ENCODE measurements around the gene HMMR. TPM values are rescaled to one million over a fixed set of nuclear protein-coding genes. Genes with fewer than 3 reads are reported as not detected.

The HMMR gene
- total RNA-seq, 1 donor from 2014 or later: 11.2 TPM

GRCh38 chr5:163506095-163506457 lies 45.6 kb downstream of the HMMR start:
- TF ChIP-seq, protein P1, sequence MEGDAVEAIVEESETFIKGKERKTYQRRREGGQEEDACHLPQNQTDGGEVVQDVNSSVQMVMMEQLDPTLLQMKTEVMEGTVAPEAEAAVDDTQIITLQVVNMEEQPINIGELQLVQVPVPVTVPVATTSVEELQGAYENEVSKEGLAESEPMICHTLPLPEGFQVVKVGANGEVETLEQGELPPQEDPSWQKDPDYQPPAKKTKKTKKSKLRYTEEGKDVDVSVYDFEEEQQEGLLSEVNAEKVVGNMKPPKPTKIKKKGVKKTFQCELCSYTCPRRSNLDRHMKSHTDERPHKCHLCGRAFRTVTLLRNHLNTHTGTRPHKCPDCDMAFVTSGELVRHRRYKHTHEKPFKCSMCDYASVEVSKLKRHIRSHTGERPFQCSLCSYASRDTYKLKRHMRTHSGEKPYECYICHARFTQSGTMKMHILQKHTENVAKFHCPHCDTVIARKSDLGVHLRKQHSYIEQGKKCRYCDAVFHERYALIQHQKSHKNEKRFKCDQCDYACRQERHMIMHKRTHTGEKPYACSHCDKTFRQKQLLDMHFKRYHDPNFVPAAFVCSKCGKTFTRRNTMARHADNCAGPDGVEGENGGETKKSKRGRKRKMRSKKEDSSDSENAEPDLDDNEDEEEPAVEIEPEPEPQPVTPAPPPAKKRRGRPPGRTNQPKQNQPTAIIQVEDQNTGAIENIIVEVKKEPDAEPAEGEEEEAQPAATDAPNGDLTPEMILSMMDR (IDR thresholded peaks at IDR 0.05; ENCODE audit: insufficient read depth, low read length, poor library complexity, severe bottlenecking): no peak
- H3K36me3 ChIP-seq (ENCODE audit: control insufficient read depth, insufficient read depth, low read length): no peaks in the 10 kb centered on the region
- DNase-seq (ENCODE audit: low read depth): no peak
- H3K27me3 ChIP-seq (ENCODE audit: control insufficient read depth, insufficient read depth, low read length): no peaks in the 10 kb centered on the region
- H3K4me3 ChIP-seq (ENCODE audit: low read depth, low read length): peak overlapping the region; percentile 82

DNA sequence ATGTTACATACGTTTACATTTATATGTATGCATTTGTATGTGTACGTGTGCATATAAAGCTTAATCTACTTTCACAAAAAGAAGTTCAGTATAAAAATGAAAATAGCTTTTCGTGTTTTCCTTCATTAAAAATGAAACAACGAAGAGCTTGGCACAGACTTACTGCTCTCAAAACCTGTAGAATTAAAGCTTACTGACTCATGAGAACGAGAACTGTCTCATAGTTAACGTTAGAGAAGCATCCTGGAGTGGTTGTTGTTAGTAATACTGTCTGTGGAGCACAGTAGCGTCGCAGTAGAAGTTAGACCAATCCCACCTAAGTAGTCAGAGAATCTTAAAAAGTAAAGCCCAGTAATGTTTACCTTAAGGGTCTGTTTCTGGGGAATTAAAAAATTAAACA lies 46.3 kb downstream of the HMMR start:
- H3K4me3 ChIP-seq (ENCODE audit: low read depth, low read length): peak overlapping the region; percentile 82
- no peaks in the 10 kb centered on the region for H3K36me3 ChIP-seq (ENCODE audit: control insufficient read depth, insufficient read depth, low read length)
- no peaks in the 10 kb centered on the region for H3K27me3 ChIP-seq (ENCODE audit: control insufficient read depth, insufficient read depth, low read length)
- no peak for DNase-seq (ENCODE audit: low read depth)
- TF ChIP-seq, protein P1 (IDR thresholded peaks at IDR 0.05; ENCODE audit: insufficient read depth, low read length, poor library complexity, severe bottlenecking): no peak

DNA sequence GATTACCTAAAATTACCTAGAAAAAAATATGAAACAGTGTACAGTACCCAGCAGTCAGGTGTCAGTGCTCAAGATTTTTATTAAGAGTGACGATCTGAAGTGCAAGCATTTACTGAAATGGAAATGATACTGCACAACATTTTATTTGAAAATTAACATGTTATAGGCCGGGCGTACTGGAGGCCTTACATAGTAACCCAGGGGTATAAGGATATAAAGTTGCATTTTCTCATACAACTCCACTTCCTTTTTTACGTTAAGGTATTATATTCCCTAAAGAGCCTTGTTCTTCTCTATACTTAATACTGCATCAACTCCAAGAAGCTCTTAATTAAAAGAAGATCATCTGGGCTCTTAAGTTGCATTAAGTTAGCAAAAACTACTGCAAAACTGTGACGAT lies 48.3 kb downstream of the HMMR start:
- Histone ChIP-seq H3K4me3 (ENCODE audit: low read depth, low read length) (no peak overlapping the region), H3K36me3 (ENCODE audit: control insufficient read depth, insufficient read depth, low read length) (no peaks in the 10 kb centered on the region), H3K27me3 (ENCODE audit: control insufficient read depth, insufficient read depth, low read length) (no peaks in the 10 kb centered on the region)
- no peak for DNase-seq (ENCODE audit: low read depth)
- TF ChIP-seq, protein P1 (IDR thresholded peaks at IDR 0.05; ENCODE audit: insufficient read depth, low read length, poor library complexity, severe bottlenecking): no peak

DNA sequence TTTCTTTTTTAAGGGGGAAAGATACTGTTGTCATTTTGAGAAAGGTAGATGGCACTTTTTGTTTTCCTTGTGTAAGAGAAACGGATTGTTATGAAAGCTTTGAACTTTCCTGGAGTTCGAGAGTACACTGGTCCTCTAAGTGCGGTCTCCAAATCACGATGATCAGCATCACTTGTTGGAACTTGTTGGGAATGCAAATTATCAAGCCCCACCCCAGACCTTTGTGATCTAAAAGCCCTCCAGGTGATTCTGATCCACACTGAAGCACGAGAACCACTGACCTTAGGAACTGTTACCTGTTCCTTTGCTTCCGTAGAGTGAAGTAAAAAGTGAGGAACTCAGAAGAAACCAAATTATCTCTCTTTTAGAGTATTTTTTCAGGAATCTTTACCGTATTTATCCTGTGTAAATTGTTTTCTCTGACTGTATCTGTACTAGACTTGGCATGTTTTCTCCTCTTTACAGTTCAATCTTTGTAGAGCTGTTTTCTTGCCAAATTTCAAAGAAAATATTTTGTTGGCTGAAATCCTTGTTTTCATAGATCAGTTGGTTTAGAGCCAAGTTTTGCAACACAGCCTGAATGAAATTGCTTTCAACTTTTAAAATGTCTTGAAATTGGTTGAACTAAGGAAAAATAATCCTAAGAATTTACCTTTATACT lies 49.0 kb downstream of the HMMR start:
- Histone ChIP-seq H3K36me3 (ENCODE audit: control insufficient read depth, insufficient read depth, low read length) (no peaks in the 10 kb centered on the region), H3K4me3 (ENCODE audit: low read depth, low read length) (no peak overlapping the region), H3K27me3 (ENCODE audit: control insufficient read depth, insufficient read depth, low read length) (no peaks in the 10 kb centered on the region)
- TF ChIP-seq, protein P1 (IDR thresholded peaks at IDR 0.05; ENCODE audit: insufficient read depth, low read length, poor library complexity, severe bottlenecking): no peak
- DNase-seq (ENCODE audit: low read depth): no peak

DNA sequence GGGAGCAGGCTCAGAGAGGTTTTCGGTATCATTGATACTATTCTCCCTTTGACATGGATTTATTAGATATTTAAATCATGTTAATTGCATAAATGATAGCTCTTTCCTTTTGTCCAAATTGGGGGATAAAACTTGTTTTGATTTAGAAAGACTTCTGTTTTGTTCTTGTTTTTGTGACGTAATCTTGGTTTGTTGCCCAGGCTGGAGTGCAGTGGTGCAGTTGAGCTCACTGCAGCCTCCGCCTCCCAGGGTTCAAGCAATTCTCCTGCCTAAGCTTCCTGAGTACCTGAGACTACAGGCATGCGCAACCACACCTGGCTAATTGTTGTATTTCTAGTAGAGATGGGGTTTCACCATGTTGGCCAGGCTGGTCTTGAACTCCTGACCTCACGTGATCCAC lies 52.1 kb downstream of the HMMR start:
- Histone ChIP-seq H3K4me3 (ENCODE audit: low read depth, low read length) (no peak overlapping the region), H3K27me3 (ENCODE audit: control insufficient read depth, insufficient read depth, low read length) (no peaks in the 10 kb centered on the region), H3K36me3 (ENCODE audit: control insufficient read depth, insufficient read depth, low read length) (peaks cover 1% of the 10 kb centered on the region)
- TF ChIP-seq, protein P1 (IDR thresholded peaks at IDR 0.05; ENCODE audit: insufficient read depth, low read length, poor library complexity, severe bottlenecking): no peak
- no peak for DNase-seq (ENCODE audit: low read depth)

- no peaks in the 10 kb centered on the region for H3K36me3 ChIP-seq (ENCODE audit: control insufficient read depth, insufficient read depth, low read length)
- no peaks in the 10 kb centered on the region for H3K27me3 ChIP-seq (ENCODE audit: control insufficient read depth, insufficient read depth, low read length)
- DNase-seq (ENCODE audit: low read depth): no peak
- no peak overlapping the region for H3K4me3 ChIP-seq (ENCODE audit: low read depth, low read length)
- TF ChIP-seq, protein P1 (IDR thresholded peaks at IDR 0.05; ENCODE audit: insufficient read depth, low read length, poor library complexity, severe bottlenecking): no peak
These were observed 64.7 kb downstream of the HMMR start for GRCh38 chr5:163525096-163525495.
